ENCODE data around the gene CALML3. TPM values are rescaled to one million over a fixed set of nuclear protein-coding genes. Genes with fewer than 3 reads are reported as not detected.

CALML3 gene
- total and polyA plus RNA-seq, 8 donors: 0.46 to 64.6 TPM; not detected in 6

GRCh38 chr10:5481121-5481520, 43.6 kb upstream of the CALML3 start:
- Histone ChIP-seq H3K36me3 (no peaks in the 10 kb centered on the region), H3K4me1 (peaks cover 0 to 14% (median 6%) of the 10 kb centered on the region in 4 donors), H3K27ac (no peak overlapping the region), H3K4me3 (no peak overlapping the region), H3K27me3 (no peaks in the 10 kb centered on the region), H3K9me3 (no peaks in the 10 kb centered on the region)
- TF ChIP-seq POLR2A (IDR thresholded peaks at IDR 0.05): no peak
- no peak for TF ChIP-seq POLR2AphosphoS5 (IDR thresholded peaks at IDR 0.05)
- TF ChIP-seq EP300 (IDR thresholded peaks at IDR 0.05): no peak
- no peak for TF ChIP-seq CTCF (IDR thresholded peaks at IDR 0.05)
- no peak for DNase-seq
- WGBS, 5 donors: 88 to 96% (median 94%) methylated on average over 12 of the region's 12 CpGs
- intact Hi-C loops (cut with DNase I; ENCODE audit: low total_unique reads): no loop called here

GRCh38 chr10:5482016-5482415, 42.7 kb upstream of the CALML3 start:
- WGBS, 5 donors: 91 to 96% (median 94%) methylated on average over 9 of the region's 9 CpGs

GRCh38 chr10:5484205-5484604, 40.6 kb upstream of the CALML3 start:
- intact Hi-C loops (cut with DNase I; ENCODE audit: low total_unique reads): no loop called here
- no peaks in the 10 kb centered on the region for H3K27me3 ChIP-seq
- no peaks in the 10 kb centered on the region for H3K9me3 ChIP-seq
- TF ChIP-seq CTCF (IDR thresholded peaks at IDR 0.05) (no peak), EP300 (IDR thresholded peaks at IDR 0.05) (no peak), POLR2A (IDR thresholded peaks at IDR 0.05) (no peak), POLR2AphosphoS5 (IDR thresholded peaks at IDR 0.05) (no peak)
- H3K4me3 ChIP-seq: no peak overlapping the region
- H3K27ac ChIP-seq: no peak overlapping the region
- DNase-seq: no peak
- no peaks in the 10 kb centered on the region for H3K36me3 ChIP-seq
- WGBS, 5 donors: 70 to 85% (median 81%) methylated on average over 3 of the region's 3 CpGs
- H3K4me1 ChIP-seq: peaks cover 0 to 9% (median 7%) of the 10 kb centered on the region in 4 donors

More at GRCh38 chr10:5482016-5482415, 42.7 kb upstream of the CALML3 start:
- Histone ChIP-seq H3K9me3 (no peaks in the 10 kb centered on the region), H3K4me1 (peaks cover 0 to 13% (median 4%) of the 10 kb centered on the region in 4 donors), H3K36me3 (no peaks in the 10 kb centered on the region), H3K27me3 (no peaks in the 10 kb centered on the region), H3K27ac (no peak overlapping the region), H3K4me3 (no peak overlapping the region)
- no peak for TF ChIP-seq CTCF (IDR thresholded peaks at IDR 0.05)
- no peak for TF ChIP-seq EP300 (IDR thresholded peaks at IDR 0.05)
- no peak for TF ChIP-seq POLR2A (IDR thresholded peaks at IDR 0.05)
- TF ChIP-seq POLR2AphosphoS5 (IDR thresholded peaks at IDR 0.05): no peak
- intact Hi-C loops (cut with DNase I; ENCODE audit: low total_unique reads): no loop called here
- DNase-seq: no peak

GRCh38 chr10:5485290-5485689, 39.5 kb upstream of the CALML3 start:
- DNase-seq: no peak
- H3K4me3 ChIP-seq: no peak overlapping the region
- peaks cover 0 to 9% (median 7%) of the 10 kb centered on the region in 4 donors for H3K4me1 ChIP-seq
- H3K27ac ChIP-seq: no peak overlapping the region
- H3K36me3 ChIP-seq: no peaks in the 10 kb centered on the region
- H3K9me3 ChIP-seq: no peaks in the 10 kb centered on the region
- TF ChIP-seq CTCF (IDR thresholded peaks at IDR 0.05): no peak
- TF ChIP-seq POLR2A (IDR thresholded peaks at IDR 0.05): no peak
- no peak for TF ChIP-seq EP300 (IDR thresholded peaks at IDR 0.05)
- TF ChIP-seq POLR2AphosphoS5 (IDR thresholded peaks at IDR 0.05): no peak
- intact Hi-C loops (cut with DNase I; ENCODE audit: low total_unique reads): no loop called here
- WGBS, 5 donors: 86 to 93% (median 92%) methylated on average over 11 to 14 of the region's 14 CpGs
- H3K27me3 ChIP-seq: no peaks in the 10 kb centered on the region

All from stomach (tissue), 9 donors.